G401 (cell line): ENCODE data around the gene CARD9. TPM values are rescaled to one million over a fixed set of nuclear protein-coding genes. Genes with fewer than 3 reads are reported as not detected.
"Not testable (repeated sequence)": the region's sequence is repeated elsewhere in the genome, so short reads cannot be mapped to it uniquely, and the experiment has no call there.

Experiments
- DNase-seq: peaks from one replicate; pipeline ENCODE4 v3.0.0-alpha.2; 2015; ENCODE audit warnings: low spot score
- in situ Hi-C: cut with HindIII; loops from 2 replicates; pipeline ENCODE4 v1.10.0; 2016; ENCODE audit warnings: low sequenced_read_pairs, mixed read lengths
- total RNA-seq: library from RNA; depleted of rRNA; stranded (reverse); fragments of >200 nt; shearing (Covaris generic); gene quantifications from 2 replicates; pipeline ENCODE4 v1.2.3, GENCODE V29; 2014

The CARD9 gene
- total RNA-seq, 1 experiment from 2014 or later: 0.98 TPM

DNA sequence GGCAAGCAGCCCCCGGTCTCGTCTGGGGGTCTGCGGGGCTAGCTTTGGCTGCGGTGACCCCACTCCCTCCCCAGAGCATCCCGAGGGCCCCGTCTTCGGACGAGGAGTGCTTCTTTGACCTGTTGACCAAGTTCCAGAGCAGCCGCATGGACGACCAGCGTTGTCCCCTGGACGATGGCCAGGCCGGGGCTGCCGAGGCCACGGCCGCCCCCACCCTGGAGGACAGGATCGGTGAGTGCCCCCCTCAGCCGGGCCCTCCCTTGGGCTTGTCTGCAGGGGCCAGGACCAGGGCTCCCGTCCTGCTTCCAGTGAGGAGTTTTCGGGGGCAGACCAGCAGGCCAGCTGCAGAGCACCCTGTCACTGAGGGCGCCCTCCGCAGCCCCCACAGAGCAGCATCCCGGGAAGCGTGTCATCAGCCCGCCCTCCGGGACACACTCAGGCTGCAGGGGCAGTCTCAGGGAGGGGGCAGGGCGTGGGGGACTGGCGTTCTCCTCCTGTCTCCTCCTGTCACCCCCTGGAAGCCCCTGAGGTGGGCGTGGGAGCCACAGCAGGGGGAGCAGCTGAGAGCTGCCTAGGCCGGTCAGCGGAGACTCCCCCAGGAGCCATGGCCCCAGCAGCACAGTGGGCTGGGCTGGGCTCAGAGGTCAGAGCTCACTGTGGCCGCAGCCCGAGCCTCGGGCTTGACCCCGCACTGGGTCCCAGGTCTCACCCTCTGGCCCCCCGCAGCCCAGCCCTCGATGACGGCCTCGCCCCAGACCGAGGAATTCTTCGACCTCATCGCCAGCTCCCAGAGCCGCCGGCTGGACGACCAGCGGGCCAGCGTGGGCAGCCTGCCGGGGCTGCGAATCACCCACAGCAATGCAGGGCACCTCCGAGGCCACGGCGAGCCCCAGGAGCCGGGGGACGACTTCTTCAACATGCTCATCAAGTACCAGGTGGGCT is 17.6 kb downstream of the CARD9 start:
- in situ Hi-C loops: no loop called here

DNA sequence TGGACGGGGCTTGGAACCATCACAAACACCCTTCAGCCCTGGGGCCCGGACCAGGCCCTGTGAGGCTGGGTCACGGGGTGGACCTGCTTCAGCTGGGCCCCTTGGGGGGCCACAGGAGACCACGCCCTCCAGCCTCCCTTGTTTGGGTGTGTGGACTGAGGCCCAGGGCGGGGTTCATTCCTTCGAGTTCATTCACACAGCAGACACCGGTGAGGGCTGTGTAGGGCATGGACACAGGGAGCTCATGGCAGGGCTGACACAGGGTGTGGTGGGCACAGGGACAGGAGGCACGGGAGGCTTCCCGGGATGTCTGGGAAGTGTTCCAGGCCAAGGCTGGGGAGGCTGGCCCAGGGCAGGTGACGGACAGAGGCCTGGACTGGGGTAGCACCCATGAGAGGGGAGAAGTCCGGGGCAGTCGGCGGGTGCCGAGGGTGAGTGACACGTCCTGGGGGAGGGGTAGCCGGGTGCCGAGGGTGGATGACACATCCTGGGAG is 18.8 kb downstream of the CARD9 start:
- in situ Hi-C loops: no loop called here
- no peak for DNase-seq

More for the DNA sequence above, 17.6 kb downstream of the CARD9 start:
- DNase-seq: no peak

DNA sequence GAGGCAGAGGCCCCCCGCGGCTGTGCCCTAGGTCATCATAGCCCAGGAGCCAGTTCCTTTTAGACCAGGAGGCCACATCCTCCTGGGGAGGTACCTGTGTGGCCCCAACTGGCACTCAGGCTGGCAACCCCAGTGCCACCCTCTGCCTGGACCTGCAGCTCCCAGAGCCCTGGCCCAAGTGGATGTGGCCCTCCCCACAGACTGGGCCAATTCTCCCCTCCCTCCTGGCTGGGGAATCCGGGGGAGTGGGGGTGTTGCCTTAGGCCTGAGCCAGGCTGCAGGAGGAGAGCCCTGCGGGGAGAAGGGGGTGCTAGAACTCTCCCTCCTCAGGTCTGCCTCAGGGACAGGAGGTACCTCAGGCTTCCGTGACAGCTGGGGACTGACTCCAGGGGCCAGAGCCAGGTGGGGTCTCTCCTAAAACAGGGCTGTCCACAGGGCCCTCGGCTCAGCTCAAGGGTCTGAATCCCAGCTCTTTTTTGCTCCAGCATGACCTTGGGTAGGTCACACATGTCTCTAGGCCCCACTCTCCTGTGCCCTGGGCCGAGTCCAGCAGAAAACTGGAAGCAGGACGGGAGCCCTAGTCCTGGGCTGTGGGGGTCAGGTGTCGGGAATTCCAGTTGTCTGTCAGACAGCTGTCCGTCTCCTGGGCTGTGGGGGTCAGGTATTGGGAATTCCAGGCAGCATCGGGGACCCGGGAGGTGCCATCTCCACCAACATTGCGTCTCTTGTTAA is 19.5 kb downstream of the CARD9 start:
- no peak for DNase-seq
- in situ Hi-C loops: no loop called here

GRCh38 chr9:136353088-136353487 is 20.4 kb downstream of the CARD9 start:
- no peak for DNase-seq
- in situ Hi-C loops: no loop called here

DNA sequence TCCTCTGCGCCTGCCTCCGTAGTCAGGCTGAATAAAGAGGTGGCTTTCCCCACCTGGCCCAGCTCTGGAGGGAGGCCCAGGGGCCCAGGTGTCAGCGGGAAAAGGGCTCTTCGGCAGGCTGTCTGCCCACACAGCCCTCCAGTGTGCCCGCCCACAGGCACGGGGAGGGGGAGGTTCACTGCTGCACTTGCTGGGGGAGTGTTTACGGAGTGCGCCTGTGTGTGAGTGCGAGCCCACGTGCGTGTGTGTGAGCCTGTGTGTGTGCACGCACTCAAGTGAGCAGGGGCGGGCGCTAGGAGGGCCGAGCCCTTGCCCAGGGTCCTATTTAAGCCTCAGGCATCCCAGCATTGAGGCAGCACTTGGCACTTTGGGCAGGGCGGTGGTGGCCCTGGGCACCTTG is 20.8 kb downstream of the CARD9 start:
- in situ Hi-C loops: no loop called here
- DNase-seq: no peak

- DNase-seq, in situ Hi-C loops: not testable (repeated sequence)
Measured at GRCh38 chr9:136351868-136352267, 21.6 kb downstream of the CARD9 start.

DNA sequence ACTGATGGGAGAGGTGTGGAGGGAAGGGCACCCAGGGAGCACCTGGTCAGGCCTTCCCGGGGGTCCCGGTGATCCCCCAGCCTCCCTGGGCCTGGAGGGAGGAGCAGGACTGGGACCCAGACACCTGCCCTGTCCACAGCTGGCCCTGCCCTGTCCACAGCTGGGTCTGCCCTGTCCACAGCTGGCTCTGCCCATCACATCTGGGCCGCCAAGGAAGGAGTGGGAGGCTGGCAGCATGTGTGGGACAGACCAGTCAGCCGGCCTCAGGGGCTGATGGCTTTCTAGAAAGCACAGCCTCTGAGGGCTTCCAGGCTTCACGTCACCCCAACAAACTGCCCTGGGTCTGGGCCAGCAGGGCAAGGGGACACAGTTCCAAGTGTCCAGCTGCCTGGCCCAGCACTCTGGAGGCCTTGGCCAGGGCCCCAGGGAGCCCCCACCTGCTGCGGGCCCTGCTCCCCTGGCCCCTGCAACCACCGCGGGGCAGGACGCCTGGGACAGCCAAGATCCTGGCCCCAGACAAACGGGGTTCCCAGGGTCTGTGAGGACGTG is 22.1 kb downstream of the CARD9 start:
- no peak for DNase-seq
- in situ Hi-C loops: no loop called here

DNA sequence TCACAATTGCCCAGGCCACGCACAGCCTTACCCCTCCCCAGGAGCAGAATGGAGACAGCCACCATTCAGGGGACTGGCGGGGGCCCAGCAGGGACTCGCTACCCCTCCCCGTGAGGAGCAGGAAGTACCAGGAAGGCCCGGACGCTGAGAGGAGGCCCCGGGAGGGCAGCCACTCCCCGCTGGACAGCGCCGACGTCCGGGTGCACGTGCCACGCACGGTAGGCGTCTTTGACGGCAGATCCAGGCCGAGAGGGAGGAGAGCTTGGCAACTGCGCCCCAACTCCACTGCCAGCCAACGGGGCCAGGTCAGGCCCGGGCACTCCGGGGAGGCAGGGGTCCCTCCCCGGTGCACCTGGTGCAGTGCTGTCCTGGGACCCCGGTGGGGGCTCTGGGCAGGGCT is 23.9 kb downstream of the CARD9 start:
- in situ Hi-C loops: no loop called here
- no peak for DNase-seq

DNA sequence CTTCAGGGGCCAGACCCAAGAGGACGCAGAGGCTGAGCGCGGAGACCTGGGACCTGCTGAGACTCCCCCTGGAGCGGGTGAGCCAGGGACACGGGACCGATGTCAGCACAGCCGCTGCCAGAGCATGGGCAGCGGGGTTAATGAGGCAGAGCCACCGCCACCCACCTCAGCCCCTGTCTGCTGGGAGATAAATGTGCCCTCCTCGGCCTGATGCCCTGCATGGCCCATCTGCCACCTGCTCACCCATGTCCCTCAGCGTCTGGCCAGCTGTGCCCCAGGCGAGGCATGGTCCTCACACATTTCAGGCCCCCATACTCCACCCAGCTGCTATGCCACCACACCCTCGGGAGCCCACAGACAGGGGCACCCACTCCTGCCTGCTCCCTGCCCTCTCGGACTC is 24.8 kb downstream of the CARD9 start:
- no peak for DNase-seq
- in situ Hi-C loops: no loop called here

GRCh38 chr9:136347472-136348256 is 25.8 kb downstream of the CARD9 start:
- in situ Hi-C loops: no loop called here
- peak; percentile 41 for DNase-seq

DNA sequence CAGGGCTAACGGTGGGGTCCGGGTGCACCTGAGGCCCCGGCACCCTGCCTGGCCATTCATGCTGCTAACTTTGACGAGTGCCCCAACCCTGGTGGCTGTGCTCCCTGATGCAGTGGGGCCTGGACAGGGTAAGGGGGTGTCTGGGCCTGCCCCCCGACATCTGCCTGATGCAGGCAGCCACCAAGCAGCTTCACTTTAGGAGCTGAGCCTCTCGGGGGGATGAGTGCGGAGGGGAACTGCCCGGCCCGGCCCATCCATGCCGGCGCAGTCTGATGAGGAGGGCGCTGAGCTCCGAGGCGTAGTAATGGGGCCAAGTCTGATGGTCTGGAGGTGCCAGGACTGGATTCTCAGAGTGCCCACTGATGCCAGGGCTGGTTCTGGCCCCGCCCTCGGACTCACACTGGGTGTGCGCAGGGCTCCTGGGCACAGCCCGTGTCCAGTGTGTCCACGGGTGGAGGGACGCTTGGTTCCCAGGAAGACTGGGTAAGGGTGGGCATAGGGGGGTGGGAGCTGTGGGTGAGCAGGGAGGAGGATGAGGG is 26.5 kb downstream of the CARD9 start:
- in situ Hi-C loops: no loop called here
- DNase-seq: peak; percentile 80

DNA sequence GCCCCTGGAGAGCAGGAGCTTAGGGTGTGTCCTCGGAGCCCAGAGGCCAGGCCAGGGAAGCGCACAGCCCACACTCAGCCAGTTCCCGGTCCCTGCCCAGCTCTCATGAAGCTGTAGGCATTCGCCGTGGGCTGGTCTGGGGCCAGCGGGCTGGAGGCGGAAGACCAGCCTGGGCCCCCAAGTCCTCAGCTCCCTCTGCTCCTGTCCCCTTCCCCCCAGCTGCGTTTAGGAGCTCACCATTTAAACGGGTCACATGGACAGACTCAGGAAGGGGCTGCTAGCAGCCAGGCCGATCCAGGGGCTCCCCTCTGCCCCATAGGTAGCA is 27.4 kb downstream of the CARD9 start:
- in situ Hi-C loops: no loop called here
- DNase-seq: no peak

DNA sequence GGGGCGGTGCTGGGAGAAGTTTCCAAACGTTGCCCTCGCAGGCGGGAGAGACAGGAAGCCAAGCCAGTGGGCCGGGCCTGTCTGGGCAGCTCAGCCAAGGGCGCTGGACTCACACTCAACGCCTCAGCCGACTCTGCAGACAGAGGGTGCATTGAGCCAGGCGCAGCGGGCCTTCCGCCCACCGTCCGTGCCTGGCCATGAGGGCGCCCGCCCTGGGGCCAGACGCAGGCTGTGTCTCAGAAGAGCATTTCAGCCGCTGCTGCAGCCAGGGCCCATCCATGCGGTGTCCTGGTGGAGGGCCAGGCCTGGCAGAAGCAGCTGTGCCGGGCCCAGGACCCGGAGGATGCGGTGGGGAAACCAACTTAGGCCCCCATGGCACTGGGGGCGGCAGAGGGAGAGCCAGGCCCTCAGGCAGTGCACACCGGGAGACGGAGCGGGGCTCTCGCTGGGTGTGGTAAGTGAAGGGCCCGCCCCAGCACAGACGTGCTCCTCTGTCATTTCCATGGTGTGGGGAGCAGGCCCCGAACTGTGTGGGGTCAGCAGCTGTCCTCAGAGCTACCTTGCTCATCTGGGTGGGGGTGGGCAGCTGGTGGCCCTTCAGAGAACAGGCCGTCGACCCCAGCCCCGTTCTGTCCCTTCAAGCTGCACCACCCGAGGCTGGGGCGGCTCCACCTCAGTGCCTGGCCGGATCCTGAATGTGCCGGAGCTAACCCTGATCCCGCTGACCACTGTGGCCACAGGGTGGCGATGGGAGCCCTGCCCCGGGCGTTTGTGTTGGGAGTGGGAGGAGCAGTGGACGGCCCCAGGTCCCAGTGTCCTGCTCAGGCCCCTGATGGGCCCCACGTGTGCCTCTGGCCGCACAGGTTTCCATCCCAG is 27.9 kb downstream of the CARD9 start:
- DNase-seq: peak; percentile 69
- in situ Hi-C loops: no loop called here

DNA sequence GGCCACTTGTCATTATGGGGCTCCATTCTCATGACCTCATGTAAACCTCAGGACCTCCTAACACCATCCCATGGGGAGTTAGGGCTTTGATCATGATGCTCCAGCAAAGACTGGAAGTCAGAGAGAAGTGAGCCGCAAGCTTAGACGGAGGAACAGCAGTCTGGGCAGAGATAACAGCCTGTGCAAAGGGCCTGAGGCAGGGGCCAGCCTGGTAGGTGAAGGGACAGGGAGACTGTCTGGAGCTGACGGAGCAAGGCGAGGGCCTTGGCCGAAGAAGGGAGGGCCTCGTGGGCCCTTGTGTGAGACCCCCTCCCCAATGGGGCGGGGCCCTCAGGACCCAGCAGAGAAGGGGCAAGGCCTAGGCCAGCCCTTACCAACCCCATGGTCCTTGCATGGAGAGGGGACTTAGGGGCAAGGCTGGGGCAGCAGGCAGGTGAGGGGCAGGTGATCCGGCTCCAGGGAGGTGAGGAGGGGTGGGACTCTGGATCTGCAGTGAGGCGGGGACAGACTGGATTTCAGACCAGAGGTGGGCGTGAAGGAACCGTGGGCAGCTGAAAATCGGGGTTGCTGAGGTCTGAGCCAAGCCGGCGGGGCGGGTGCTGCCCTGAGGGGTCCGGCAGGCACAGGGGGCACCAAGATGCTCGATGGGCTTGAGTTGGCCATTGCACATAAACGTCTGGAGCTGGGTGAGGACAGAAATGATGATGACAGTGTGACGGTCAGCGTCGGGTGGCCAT is 28.8 kb downstream of the CARD9 start:
- in situ Hi-C loops: no loop called here
- DNase-seq: no peak

GRCh38 chr9:136343884-136344269 is 29.6 kb downstream of the CARD9 start:
- in situ Hi-C loops: no loop called here
- no peak for DNase-seq

- no peak for DNase-seq
Measured at GRCh38 chr9:136343121-136343883, 30.2 kb downstream of the CARD9 start.

More at GRCh38 chr9:136343121-136343883, 30.2 kb downstream of the CARD9 start:
- in situ Hi-C loops: no loop called here
